H1 (cell line): Measurements from ENCODE around the gene PSKH1.
"Not testable (repeated sequence)": the region's sequence is repeated elsewhere in the genome, so short reads cannot be mapped to it uniquely, and the experiment has no call there.

ENCODE experiments used
- POLR2A ChIP-seq, 2 experiments: IDR thresholded peaks; 1 replicate in 1 of 2; 2 replicates in 1 of 2; pipeline ENCODE4 v1.6.1; 2011; ENCODE audit warnings: low read depth in 2 of 2, low read length in 2 of 2, mild to moderate bottlenecking in 2 of 2; ENCODE audit errors: control extremely low read depth in 1 of 2
- SP1 ChIP-seq: IDR thresholded peaks from 2 replicates; pipeline ENCODE4 v1.6.1; 2011; ENCODE audit warnings: low read depth, low read length
- ZNF274 ChIP-seq: IDR thresholded peaks from 2 replicates; pipeline ENCODE4 v1.7.0; 2012; ENCODE audit warnings: low read length, borderline replicate concordance; ENCODE audit errors: extremely low read depth
- TF ChIP-seq, protein P1 (sequence below), 3 experiments: IDR thresholded peaks; 1 replicate in 2 of 3; 2 replicates in 1 of 3; pipeline versions ENCODE4 v1.5.1 to v1.6.1; 2011; ENCODE audit warnings: low read length in 3 of 3, mild to moderate bottlenecking in 3 of 3, inconsistent platforms in 2 of 3, low read depth in 1 of 3, moderate library complexity in 1 of 3; ENCODE audit not compliant: insufficient read depth in 1 of 3; ENCODE audit errors: control extremely low read depth in 1 of 3
- TF ChIP-seq, protein P2 (sequence below): IDR thresholded peaks from 2 replicates; pipeline ENCODE4 v1.6.1; 2011; ENCODE audit warnings: low read length, improper control_type of control experiment

DNA sequence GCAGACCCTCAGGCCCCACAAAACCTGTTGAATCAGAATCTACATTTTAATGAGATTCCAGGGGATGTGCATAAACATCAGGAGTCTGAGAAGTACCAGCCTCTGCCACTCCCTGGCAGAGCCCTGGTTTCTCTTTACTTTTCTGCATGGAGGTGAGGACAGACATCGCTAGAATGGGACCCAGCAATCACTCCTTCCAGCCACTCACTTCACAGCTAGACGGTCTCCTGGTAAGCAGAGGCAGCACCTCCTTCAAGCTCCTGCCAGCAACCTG lies 22.4 kb downstream of the PSKH1 start:
- TF ChIP-seq, protein P1, sequence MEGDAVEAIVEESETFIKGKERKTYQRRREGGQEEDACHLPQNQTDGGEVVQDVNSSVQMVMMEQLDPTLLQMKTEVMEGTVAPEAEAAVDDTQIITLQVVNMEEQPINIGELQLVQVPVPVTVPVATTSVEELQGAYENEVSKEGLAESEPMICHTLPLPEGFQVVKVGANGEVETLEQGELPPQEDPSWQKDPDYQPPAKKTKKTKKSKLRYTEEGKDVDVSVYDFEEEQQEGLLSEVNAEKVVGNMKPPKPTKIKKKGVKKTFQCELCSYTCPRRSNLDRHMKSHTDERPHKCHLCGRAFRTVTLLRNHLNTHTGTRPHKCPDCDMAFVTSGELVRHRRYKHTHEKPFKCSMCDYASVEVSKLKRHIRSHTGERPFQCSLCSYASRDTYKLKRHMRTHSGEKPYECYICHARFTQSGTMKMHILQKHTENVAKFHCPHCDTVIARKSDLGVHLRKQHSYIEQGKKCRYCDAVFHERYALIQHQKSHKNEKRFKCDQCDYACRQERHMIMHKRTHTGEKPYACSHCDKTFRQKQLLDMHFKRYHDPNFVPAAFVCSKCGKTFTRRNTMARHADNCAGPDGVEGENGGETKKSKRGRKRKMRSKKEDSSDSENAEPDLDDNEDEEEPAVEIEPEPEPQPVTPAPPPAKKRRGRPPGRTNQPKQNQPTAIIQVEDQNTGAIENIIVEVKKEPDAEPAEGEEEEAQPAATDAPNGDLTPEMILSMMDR (IDR thresholded peaks at IDR 0.05; ENCODE audit: control extremely low read depth in 1 of 3, insufficient read depth in 1 of 3, low read depth in 1 of 3, low read length in 3 of 3), result not testable (repeated sequence)
- not testable (repeated sequence) for TF ChIP-seq POLR2A (IDR thresholded peaks at IDR 0.05; ENCODE audit: control extremely low read depth in 1 of 2, low read depth in 2 of 2, low read length in 2 of 2); ZNF274; SP1
- TF ChIP-seq, protein P2, sequence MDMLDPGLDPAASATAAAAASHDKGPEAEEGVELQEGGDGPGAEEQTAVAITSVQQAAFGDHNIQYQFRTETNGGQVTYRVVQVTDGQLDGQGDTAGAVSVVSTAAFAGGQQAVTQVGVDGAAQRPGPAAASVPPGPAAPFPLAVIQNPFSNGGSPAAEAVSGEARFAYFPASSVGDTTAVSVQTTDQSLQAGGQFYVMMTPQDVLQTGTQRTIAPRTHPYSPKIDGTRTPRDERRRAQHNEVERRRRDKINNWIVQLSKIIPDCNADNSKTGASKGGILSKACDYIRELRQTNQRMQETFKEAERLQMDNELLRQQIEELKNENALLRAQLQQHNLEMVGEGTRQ, result not testable (repeated sequence)
